Limb (tissue), 2 donors: ENCODE results near the gene USP48.
"Not testable (repeated sequence)": the region's sequence is repeated elsewhere in the genome, so short reads cannot be mapped to it uniquely, and the experiment has no call there.

ENCODE experiments used
- DNase-seq, 2 donors: peaks; one replicate each; pipeline ENCODE4 v3.0.0-alpha.2; 2016; ENCODE audit errors: extremely low spot score in 2 of 2

The USP48 gene

DNA sequence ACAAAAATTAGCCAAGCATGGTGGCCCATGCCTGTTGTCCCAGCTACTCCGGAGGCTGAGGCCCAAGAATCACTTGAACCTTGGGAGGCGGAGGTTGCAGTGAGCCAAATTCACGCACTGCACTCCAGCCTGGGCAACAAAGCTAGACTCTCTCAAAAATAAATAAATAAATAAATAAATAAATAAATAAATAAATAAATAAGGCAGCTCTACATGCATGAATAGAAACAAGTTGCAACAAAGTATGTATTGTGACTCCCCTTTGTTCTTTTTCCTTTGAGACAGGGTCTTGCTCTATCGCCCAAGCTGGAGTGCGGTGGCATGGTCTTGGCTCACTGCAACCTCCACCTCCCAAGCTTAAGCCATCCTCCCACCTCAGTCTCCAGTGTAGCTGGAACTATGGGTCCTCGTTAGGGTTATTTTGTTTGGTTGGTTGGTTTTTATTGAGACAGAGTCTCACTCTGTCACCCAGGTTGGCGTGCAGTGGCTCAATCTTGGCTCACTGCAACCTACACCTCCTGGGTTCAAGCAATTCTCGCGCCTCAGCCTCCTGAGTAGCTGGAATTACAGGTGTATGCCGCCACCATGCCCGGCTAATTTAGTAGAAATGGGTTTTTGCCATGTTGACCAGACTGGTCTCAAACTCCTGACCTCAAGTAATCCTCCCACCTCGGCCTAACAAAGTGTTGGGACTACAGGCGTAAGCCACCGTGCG is 8.0 kb downstream of the USP48 start:
- no peak for DNase-seq

- DNase-seq, result no peak
Measured at GRCh38 chr1:21773585-21773984, 9.4 kb downstream of the USP48 start.

DNA sequence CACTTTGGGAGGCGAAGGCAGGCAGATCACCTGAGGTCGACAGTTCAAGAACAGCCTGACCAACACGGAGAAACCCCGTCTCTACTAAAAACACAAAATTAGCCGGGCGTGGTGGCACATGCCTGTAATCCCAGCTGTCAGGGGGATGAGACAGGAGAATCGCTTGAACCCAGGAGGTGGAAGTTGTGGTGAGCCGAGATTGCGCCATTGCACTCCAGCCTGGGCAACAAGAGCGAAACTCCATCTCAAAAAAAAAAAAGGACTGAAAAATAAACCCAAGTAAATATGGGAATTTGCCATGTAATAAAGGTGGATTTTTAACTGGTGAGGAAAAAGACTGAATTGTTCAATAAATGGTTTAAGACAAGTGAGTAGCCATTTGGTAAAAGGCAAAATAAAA is 11.3 kb downstream of the USP48 start:
- DNase-seq, result not testable (repeated sequence)

GRCh38 chr1:21770602-21771001 is 12.3 kb downstream of the USP48 start:
- not testable (repeated sequence) for DNase-seq

DNA sequence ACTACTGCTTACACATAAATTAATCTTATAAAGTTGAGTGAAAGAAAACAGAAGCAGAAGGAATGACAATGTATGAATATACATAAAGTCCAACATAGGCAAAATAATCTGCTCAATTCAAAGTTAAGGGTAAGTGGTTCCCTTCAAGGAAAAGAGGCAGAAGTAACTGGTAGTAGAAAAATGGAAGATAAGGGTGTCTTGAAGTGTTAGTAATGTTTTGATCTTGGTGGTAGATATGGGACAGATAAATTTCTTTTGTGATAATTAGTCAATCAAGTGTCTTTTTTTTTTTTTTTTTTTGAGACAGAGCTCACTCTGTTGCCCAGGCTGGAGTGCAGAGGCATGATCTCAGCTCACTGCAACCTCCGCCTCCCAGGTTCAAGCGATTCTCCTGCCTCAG is 12.7 kb downstream of the USP48 start:
- DNase-seq, result no peak

DNA sequence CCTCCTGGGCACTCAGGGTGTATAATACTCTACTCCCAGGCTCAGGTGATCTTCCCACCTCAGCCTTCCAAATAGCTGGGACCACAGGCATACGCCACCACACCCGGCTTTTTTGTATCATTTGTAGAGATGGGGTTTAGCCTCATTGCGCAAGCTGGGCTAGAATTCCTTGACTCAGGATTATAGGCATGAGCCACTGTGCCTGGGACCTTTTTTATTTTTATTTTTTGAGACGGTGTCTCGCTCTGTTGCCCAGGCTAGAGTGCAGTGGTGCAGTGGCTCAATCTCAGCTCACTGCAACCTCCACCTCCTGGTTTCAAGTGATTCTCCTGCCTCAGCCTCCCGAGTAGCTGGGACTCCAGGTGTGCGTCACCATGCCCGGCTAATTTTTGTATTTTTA is 15.8 kb downstream of the USP48 start:
- DNase-seq, result not testable (repeated sequence)

- no peak for DNase-seq
Measured at GRCh38 chr1:21766210-21766609, 16.7 kb downstream of the USP48 start.

- DNase-seq, result peak in 1 of 2 donors; percentile 48
Measured at GRCh38 chr1:21764615-21765423, 18.1 kb downstream of the USP48 start.

DNA sequence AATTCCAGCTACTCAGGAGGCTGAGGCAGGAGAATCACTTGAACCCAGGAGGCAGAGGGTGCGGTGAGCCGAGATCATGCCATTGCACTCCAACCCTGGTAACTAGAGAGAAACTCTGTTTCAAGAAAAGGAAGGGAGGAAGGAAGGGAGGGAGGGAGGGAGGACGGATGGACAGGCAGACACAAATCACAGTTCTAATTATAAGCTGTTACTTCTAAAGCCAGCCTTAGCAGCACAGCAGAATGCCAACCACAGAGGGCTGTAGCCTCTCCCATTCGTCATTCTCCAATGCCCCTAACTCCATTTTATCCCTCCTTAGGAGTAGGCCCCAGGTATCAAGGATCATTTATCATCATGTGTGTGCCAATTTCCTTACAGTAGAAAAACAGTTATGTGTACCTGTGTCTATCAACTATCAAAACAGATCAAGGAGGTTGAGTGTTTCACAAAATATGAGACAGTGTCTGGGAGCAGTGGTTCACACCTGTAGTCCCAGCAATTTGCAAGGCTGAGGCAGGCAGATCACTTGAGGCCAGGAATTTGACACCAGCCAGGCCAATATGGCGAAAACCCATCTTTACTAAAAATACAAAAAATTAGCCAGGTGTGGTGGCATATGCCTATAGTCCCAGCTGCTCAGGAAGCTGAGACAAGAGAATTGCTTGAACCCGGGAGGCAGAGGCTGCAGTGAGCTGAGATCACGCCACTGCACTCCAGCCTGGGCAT is 19.1 kb downstream of the USP48 start:
- no peak for DNase-seq

GRCh38 chr1:21763236-21763635 is 19.7 kb downstream of the USP48 start:
- DNase-seq, result no peak

DNA sequence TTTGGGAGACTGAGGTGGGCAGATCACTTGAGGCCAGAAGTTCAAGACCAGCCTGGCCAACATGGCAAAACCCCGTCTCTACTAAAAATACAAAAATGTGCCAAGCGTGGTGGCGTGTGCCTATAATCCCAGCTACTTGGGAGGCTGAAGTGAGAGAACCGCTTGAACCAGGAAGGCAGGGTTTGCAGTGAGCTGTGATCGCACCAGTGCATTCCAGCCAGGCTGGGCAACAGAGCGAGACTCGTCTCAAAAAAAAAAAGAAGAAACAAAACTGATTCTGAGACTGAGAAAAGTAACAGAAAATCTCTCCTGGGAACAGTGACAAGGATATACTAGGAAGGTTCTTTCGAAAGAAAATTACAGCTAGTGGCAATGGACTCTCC is 20.9 kb downstream of the USP48 start:
- DNase-seq, result no peak

GRCh38 chr1:21761052-21761451 is 21.9 kb downstream of the USP48 start:
- no peak for DNase-seq

DNA sequence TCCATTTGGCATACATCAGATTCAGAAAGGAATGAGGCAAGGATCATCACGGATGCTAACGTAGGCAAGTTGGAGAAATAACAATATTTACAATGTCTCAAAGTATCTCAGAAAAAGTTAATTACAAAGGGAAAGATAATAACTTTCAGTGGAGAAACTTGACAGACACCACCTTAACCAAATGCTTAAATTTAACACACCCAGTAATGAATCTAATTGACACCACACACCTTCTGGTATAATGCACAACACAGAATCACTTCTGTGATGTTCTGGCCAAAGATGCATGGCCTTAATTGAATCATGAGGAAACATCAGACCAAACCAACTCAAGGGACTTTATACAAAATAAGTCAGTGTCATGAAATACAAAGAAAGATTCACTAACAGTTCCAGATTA is 23.1 kb downstream of the USP48 start:
- no peak for DNase-seq

GRCh38 chr1:21759182-21759581 is 23.8 kb downstream of the USP48 start:
- no peak for DNase-seq

- DNase-seq, result no peak
Measured at GRCh38 chr1:21758614-21759013, 24.3 kb downstream of the USP48 start.

DNA sequence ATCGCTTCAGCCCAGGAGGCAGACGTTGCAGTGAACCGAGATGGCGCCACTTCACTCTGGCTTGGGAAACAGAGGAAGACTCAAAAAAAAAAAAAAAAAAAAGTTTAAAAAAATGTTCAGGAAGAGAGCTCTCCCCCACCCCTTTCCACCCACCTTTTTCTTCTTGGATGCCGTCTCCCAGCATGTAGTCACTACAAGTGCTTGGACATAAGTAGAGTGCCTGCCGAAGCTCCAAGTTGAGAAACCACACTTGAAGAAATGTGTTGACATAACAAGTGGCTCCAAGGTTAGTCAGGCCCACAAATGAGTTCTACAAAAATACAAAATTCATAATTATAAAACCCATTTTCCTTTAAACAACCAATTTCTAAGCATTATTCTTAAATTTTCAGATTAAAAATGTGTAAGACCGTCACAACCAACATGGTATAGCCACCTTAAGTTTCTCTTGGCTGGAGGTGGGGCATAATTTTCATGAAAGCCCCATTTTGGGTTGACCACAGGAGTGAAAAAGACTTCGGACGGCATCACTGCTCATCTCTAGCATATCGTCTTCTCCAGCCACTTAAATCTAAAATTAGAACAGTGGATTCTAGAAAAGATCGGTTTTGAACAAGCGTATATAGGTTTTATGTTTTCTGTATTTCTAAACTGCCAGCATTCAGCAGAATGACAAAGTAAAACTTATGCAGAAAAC is 26.4 kb downstream of the USP48 start:
- DNase-seq, result no peak

DNA sequence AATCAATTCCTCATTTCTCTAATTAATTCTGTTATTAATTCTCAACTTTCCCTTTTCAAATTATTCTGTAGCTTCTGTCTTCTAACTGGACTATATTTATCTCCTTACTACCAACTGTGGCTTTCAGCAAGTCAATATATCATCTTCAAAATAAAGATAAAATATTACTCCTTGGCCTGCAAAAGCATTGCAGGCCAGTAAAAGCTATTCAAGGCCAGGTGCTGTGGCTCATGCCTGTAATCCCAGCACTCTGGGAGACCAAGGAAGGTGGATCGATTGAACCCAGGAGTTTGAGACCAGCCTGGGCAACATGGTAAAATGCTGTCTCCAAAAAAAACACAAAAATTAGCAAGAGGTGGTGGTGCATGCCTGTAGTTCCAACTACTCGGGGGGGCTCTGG is 27.9 kb downstream of the USP48 start:
- no peak for DNase-seq

DNA sequence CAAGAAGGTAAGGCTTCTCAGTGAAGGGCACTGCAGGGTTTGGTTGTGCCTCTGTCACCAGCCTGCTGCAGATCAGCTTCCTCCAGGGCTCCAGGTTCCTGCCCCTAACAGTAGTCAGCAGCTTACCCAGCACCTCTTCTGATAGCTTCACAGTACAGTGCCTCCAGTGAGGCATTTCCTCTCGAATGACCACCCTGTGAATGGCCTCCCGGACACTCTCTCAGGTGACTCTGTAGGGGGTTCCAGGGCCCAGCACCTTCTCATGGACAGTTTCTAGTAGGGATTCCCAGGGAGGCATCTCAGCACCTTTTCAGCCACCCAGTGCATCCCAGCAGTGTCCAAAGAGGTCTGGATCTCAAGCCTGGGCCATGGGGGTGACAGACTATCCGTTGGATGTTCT is 28.4 kb downstream of the USP48 start:
- no peak for DNase-seq

DNA sequence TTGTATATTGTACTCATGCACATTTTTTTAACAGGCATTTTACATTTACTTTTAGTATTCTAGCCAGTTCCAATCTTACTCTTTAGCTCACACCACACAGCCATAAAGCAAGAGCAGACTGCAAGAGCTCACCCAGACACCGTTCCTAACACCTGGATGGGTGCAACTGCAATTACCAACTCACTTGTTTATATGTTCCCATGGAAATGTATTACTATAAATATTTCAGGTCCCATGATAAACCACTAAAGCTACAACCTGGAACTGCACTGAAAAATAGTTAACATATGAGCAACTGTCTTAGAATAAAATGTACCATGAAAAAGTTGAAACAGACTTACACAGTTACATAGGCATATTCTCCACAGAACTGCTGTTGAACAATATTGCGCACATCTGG is 30.8 kb downstream of the USP48 start:
- DNase-seq, result no peak

DNA sequence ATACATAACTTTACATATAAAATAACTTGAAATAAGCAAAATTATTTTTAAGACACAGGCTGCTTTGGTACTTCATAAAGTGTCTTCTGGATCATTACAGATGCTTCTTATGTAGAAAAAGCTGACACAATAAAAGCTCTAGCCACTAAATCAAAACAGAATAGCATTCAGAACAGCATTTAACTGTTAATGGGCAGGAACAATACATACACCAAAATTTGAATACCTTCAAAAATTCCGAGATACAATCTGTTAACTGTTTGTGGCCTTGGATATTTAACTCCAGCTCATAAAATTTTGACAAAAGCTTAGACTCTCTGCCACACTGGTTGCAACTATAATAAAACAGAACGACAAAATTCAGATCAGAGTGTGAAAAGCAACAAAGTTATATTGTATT is 31.7 kb downstream of the USP48 start:
- DNase-seq, result no peak

DNA sequence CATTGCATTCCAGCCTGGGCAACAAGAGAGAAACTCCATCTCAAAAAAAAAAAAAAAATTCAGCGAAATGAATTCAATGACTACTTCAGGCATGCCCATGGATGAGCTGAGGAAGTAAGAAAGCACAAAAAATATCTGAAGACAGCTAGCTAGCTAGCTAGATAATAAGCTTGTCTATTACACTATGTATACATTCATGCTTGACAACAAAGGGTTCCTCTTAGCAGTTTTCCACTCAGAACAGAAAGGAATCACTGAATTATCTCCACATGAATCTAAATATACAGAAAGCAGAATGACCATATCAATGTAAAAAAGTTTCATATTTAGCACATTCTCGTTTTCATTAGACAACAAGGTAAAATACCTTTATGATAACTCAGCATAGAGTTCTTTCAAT is 32.1 kb downstream of the USP48 start:
- no peak for DNase-seq
